Vagina (tissue), 2 donors: ENCODE data around the gene COL6A3. TPM values are rescaled to one million over a fixed set of nuclear protein-coding genes. Genes with fewer than 3 reads are reported as not detected.
"Not testable (repeated sequence)": the region's sequence is repeated elsewhere in the genome, so short reads cannot be mapped to it uniquely, and the experiment has no call there.

ENCODE experiments used
- DNase-seq, 2 donors: peaks; one replicate each; pipeline ENCODE4 v3.0.0-alpha.2; 2017; ENCODE audit errors: extremely low spot score in 2 of 2
- H3K27ac ChIP-seq: fragments of 200-600 bp; sonication (generic); one replicate; pipeline ENCODE4 v1.5.1; 2019
- H3K27me3 ChIP-seq: fragments of 200-600 bp; sonication (generic); one replicate; pipeline ENCODE4 v1.5.1; 2019
- H3K36me3 ChIP-seq, 2 donors: fragments of 200-600 bp; sonication (generic); one replicate each; pipeline ENCODE4 v1.5.1; 2017 to 2019
- H3K4me1 ChIP-seq: fragments of 200-600 bp; sonication (generic); one replicate; pipeline ENCODE4 v1.5.1; 2019
- H3K4me3 ChIP-seq, 2 donors: fragments of 200-600 bp; sonication (generic); 1 replicate in 1 of 2; 2 replicates in 1 of 2; pipeline ENCODE4 v1.5.1; 2016 to 2019
- H3K9me3 ChIP-seq: fragments of 200-600 bp; sonication (generic); one replicate; pipeline ENCODE4 v1.5.1; 2019
- CTCF ChIP-seq, 3 experiments: fragments of 450-650 bp in 2 of 3; fragments of 200-600 bp in 1 of 3; sonication (generic) in 1 of 3; IDR thresholded peaks; one replicate each; pipeline ENCODE4 v1.5.1; 2017 to 2019; ENCODE audit warnings: antibody characterized with exemption in 3 of 3, mild to moderate bottlenecking in 2 of 3, moderate library complexity in 2 of 3
- POLR2A ChIP-seq, 2 donors: fragments of 450-650 bp; IDR thresholded peaks; one replicate each; pipeline ENCODE4 v1.6.1; 2017; ENCODE audit warnings: antibody characterized with exemption in 2 of 2, mild to moderate bottlenecking in 2 of 2, moderate library complexity in 2 of 2
- POLR2AphosphoS5 ChIP-seq, 2 donors: sonication (generic); formaldehyde crosslinking; IDR thresholded peaks; one replicate each; pipeline ENCODE4 v1.9.0; 2017; ENCODE audit warnings: antibody characterized with exemption in 2 of 2, mild to moderate bottlenecking in 2 of 2, low read depth in 1 of 2; ENCODE audit not compliant: insufficient read depth in 1 of 2
- intact Hi-C: fragments of 100-400 bp; cut with DNase I; formaldehyde crosslinking; loops from one replicate; pipeline ENCODE4 v1.15.1; 2023
- total RNA-seq: library from RNA; depleted of rRNA; stranded (reverse); fragments of >200 nt; gene quantifications from one replicate; pipeline ENCODE4 v1.2.3, GENCODE V29; 2016

The COL6A3 gene
- total RNA-seq, 1 donor from 2014 or later: 315 TPM

- Histone ChIP-seq H3K4me3 (no peak overlapping the region), H3K9me3 (no peaks in the 10 kb centered on the region), H3K36me3 (peaks cover 3 to 28% of the 10 kb centered on the region in 2 donors), H3K4me1 (peaks cover 89% of the 10 kb centered on the region), H3K27me3 (no peaks in the 10 kb centered on the region), H3K27ac (peak overlapping the region; percentile 64)
- TF ChIP-seq POLR2AphosphoS5 (IDR thresholded peaks at IDR 0.05; ENCODE audit: insufficient read depth in 1 of 2, low read depth in 1 of 2): peak in 1 of 2 donors; percentile 46
- no peak for TF ChIP-seq CTCF (IDR thresholded peaks at IDR 0.05)
- no peak for TF ChIP-seq POLR2A (IDR thresholded peaks at IDR 0.05)
- peak in 1 of 2 donors; percentile 85 for DNase-seq
- intact Hi-C loops: no loop called here
Observed at GRCh38 chr2:237354892-237355291, 59.1 kb downstream of the COL6A3 start.

GRCh38 chr2:237354172-237354571 lies 59.8 kb downstream of the COL6A3 start:
- intact Hi-C loops, H3K4me3 ChIP-seq, H3K27me3 ChIP-seq, H3K9me3 ChIP-seq: not testable (repeated sequence)
- Histone ChIP-seq H3K4me1 (peaks cover 82% of the 10 kb centered on the region), H3K36me3 (peaks cover 3 to 22% of the 10 kb centered on the region in 2 donors), H3K27ac (peak overlapping the region; percentile 64)
- DNase-seq: peak in 1 of 2 donors; percentile 19

GRCh38 chr2:237353215-237353614 lies 60.7 kb downstream of the COL6A3 start:
- H3K27ac ChIP-seq: peak overlapping the region; percentile 64
- H3K27me3 ChIP-seq: no peaks in the 10 kb centered on the region
- peak in 1 of 2 donors; percentile 42 for TF ChIP-seq POLR2AphosphoS5 (IDR thresholded peaks at IDR 0.05; ENCODE audit: insufficient read depth in 1 of 2, low read depth in 1 of 2)
- TF ChIP-seq POLR2A (IDR thresholded peaks at IDR 0.05): no peak
- H3K36me3 ChIP-seq: peaks cover 3 to 17% of the 10 kb centered on the region in 2 donors
- peaks cover 81% of the 10 kb centered on the region for H3K4me1 ChIP-seq
- H3K4me3 ChIP-seq: no peak overlapping the region
- peak in 1 of 2 donors; percentile 37 for DNase-seq
- H3K9me3 ChIP-seq: no peaks in the 10 kb centered on the region
- intact Hi-C loops: no loop called here

GRCh38 chr2:237352279-237352845 lies 61.6 kb downstream of the COL6A3 start:
- DNase-seq: peak; percentile 22 to 85
- peaks cover 74% of the 10 kb centered on the region for H3K4me1 ChIP-seq
- H3K4me3 ChIP-seq: no peak overlapping the region
- no peaks in the 10 kb centered on the region for H3K9me3 ChIP-seq
- TF ChIP-seq CTCF (IDR thresholded peaks at IDR 0.05) (no peak), POLR2AphosphoS5 (IDR thresholded peaks at IDR 0.05; ENCODE audit: insufficient read depth in 1 of 2, low read depth in 1 of 2) (no peak)
- peak overlapping the region; percentile 64 for H3K27ac ChIP-seq
- peaks cover 3 to 16% of the 10 kb centered on the region in 2 donors for H3K36me3 ChIP-seq
- intact Hi-C loops: no loop called here
- H3K27me3 ChIP-seq: no peaks in the 10 kb centered on the region

GRCh38 chr2:237351796-237352195 lies 62.2 kb downstream of the COL6A3 start:
- Histone ChIP-seq H3K27me3 (no peaks in the 10 kb centered on the region), H3K4me3 (no peak overlapping the region), H3K27ac (peak overlapping the region; percentile 64), H3K36me3 (peaks cover 3 to 18% of the 10 kb centered on the region in 2 donors), H3K9me3 (no peaks in the 10 kb centered on the region), H3K4me1 (peaks cover 68% of the 10 kb centered on the region)
- no peak for TF ChIP-seq POLR2AphosphoS5 (IDR thresholded peaks at IDR 0.05; ENCODE audit: insufficient read depth in 1 of 2, low read depth in 1 of 2)
- TF ChIP-seq CTCF (IDR thresholded peaks at IDR 0.05): no peak
- intact Hi-C loops: no loop called here
- peak in 1 of 2 donors; percentile 29 for DNase-seq

GRCh38 chr2:237351046-237351445 lies 62.9 kb downstream of the COL6A3 start:
- H3K4me1 ChIP-seq: peaks cover 60% of the 10 kb centered on the region
- peak overlapping the region; percentile 64 for H3K27ac ChIP-seq
- no peak overlapping the region for H3K4me3 ChIP-seq
- intact Hi-C loops: no loop called here
- DNase-seq: peak in 1 of 2 donors; percentile 67
- TF ChIP-seq POLR2AphosphoS5 (IDR thresholded peaks at IDR 0.05; ENCODE audit: insufficient read depth in 1 of 2, low read depth in 1 of 2) (peak in 1 of 2 donors; percentile 49), POLR2A (IDR thresholded peaks at IDR 0.05) (no peak), CTCF (IDR thresholded peaks at IDR 0.05) (no peak)
- H3K9me3 ChIP-seq: no peaks in the 10 kb centered on the region
- H3K36me3 ChIP-seq: peaks cover 3 to 19% of the 10 kb centered on the region in 2 donors
- H3K27me3 ChIP-seq: no peaks in the 10 kb centered on the region
